Psoas muscle (tissue), 8 donors: ENCODE measurements around the gene OR10H3. TPM values are rescaled to one million over a fixed set of nuclear protein-coding genes. Genes with fewer than 3 reads are reported as not detected.

Source experiments
- ATAC-seq, 4 donors: fragments of 200-7000 bp; cut with Tn5 transposase; one replicate each; pipeline ENCODE4 v1.9.1; 2020; ENCODE audit warnings: moderate library complexity in 3 of 4, mild to moderate bottlenecking in 2 of 4
- DNase-seq, 2 donors: peaks; one replicate each; pipeline ENCODE4 v3.0.0-alpha.2; 2020
- H3K27ac ChIP-seq: fragments of 200-600 bp; one replicate; pipeline ENCODE4 v1.8.0; 2022
- H3K27me3 ChIP-seq, 3 donors: fragments of 200-600 bp in 1 of 3; one replicate each; pipeline versions ENCODE4 v1.6.1 to v1.8.0; 2013 to 2022; ENCODE audit warnings: low read length in 2 of 3, mild to moderate bottlenecking in 2 of 3, moderate library complexity in 1 of 3; ENCODE audit not compliant: insufficient read depth in 3 of 3
- H3K36me3 ChIP-seq, 2 donors: fragments of 200-600 bp in 1 of 2; one replicate each; pipeline versions ENCODE4 v1.6.1 to v1.8.0; 2013 to 2022; ENCODE audit warnings: low read depth in 1 of 2, mild to moderate bottlenecking in 1 of 2, moderate library complexity in 1 of 2; ENCODE audit not compliant: insufficient read depth in 1 of 2
- H3K4me1 ChIP-seq: fragments of 200-600 bp; one replicate; pipeline ENCODE4 v1.8.0; 2022
- H3K4me3 ChIP-seq: fragments of 200-600 bp; one replicate; pipeline ENCODE4 v1.8.0; 2022; ENCODE audit warnings: mild to moderate bottlenecking
- H3K9me3 ChIP-seq: fragments of 200-600 bp; one replicate; pipeline ENCODE4 v1.8.0; 2022
- CTCF ChIP-seq: fragments of 200-600 bp; IDR thresholded peaks from one replicate; pipeline ENCODE4 v1.8.0; 2022; ENCODE audit warnings: antibody characterized with exemption
- WGBS, 3 donors: extraction: QIAGEN DNeasy Blood & Tissue Kit; methylation state at CpG; one replicate each; pipeline versions ENCODE4 v1.1.6 to v1.1.7; 2013; 5-methylcytosine and 5-hydroxymethylcytosine counted together
- intact Hi-C, 2 donors: fragments of 100-400 bp; cut with DNase I; formaldehyde crosslinking; loops; one replicate each; pipeline versions ENCODE4 v1.11.0 to v1.14.2; 2022
- polyA plus RNA-seq, 3 donors: library from polyadenylated mRNA; stranded (reverse); fragments of 200-250 nt; gene quantifications; one replicate each; pipeline ENCODE4 v1.2.3, GENCODE V29; 2013
- total RNA-seq, 4 donors: library from RNA; stranded (reverse); fragmentation: NEBNext Ultra II Directional in 2 of 4; extraction: Animal tissue kit (Norgen Biotek cat#: 25700) in 2 of 4; gene quantifications; one replicate each; pipeline versions ENCODE4 v1.2.1 to v1.2.4, GENCODE V29; 2021 to 2023
- donor health status: healthy with polysubstance abuse.
- donor health status: DM: no; HTN: no; CAD: no; lungs with moderate emphysema.
- donor health status: Bipolar disorder and iron deficiency.
- donor health status: healthy.
- donor health status: DM: yes; HTN: yes; CAD: no.
- donor health status: DM: no; HTN: no; CAD: no.
- donor health status: DM: no; HTN: no; CAD: no.
- donor health status: DM: yes; HTN: yes; CAD: no.

The OR10H3 gene
- total and polyA plus RNA-seq, 7 donors = not detected

- no peaks in the 10 kb centered on the region for H3K36me3 ChIP-seq
- no peaks in the 10 kb centered on the region for H3K9me3 ChIP-seq
- DNase-seq = no peak
- intact Hi-C loops = no loop called here
- TF ChIP-seq CTCF = no peak
- 47 to 57% (median 54%) methylated on average over 3 of the region's 3 CpGs for WGBS, 3 donors
- H3K27ac ChIP-seq = no peak overlapping the region
- no peaks in the 10 kb centered on the region for H3K27me3 ChIP-seq
- ATAC-seq = no peak
- H3K4me1 ChIP-seq = no peaks in the 10 kb centered on the region
- H3K4me3 ChIP-seq = no peak overlapping the region
Observed at GRCh38 chr19:15714638-15715037, 23.1 kb upstream of the OR10H3 start.

GRCh38 chr19:15715642-15716041, 22.1 kb upstream of the OR10H3 start:
- H3K27me3 ChIP-seq = no peaks in the 10 kb centered on the region
- no peaks in the 10 kb centered on the region for H3K36me3 ChIP-seq
- WGBS, 3 donors = 81 to 84% (median 81%) methylated on average over 1 of the region's 1 CpG
- no peaks in the 10 kb centered on the region for H3K4me1 ChIP-seq
- DNase-seq (no peak), ATAC-seq (no peak)
- H3K27ac ChIP-seq = no peak overlapping the region
- TF ChIP-seq CTCF = no peak
- intact Hi-C loops = no loop called here
- H3K4me3 ChIP-seq = no peak overlapping the region
- H3K9me3 ChIP-seq = no peaks in the 10 kb centered on the region

- intact Hi-C loops = no loop called here
- H3K36me3 ChIP-seq = no peaks in the 10 kb centered on the region
- H3K4me3 ChIP-seq = no peak overlapping the region
- H3K9me3 ChIP-seq = no peaks in the 10 kb centered on the region
- 9 to 23% (median 21%) methylated on average over 6 of the region's 6 CpGs for WGBS, 3 donors
- ATAC-seq (no peak), DNase-seq (no peak)
- H3K27ac ChIP-seq = no peak overlapping the region
- no peaks in the 10 kb centered on the region for H3K4me1 ChIP-seq
- H3K27me3 ChIP-seq = peaks cover 0 to 1% (median 0%) of the 10 kb centered on the region in 3 donors
- TF ChIP-seq CTCF = no peak
Observed at GRCh38 chr19:15717809-15718208, 20.0 kb upstream of the OR10H3 start.

GRCh38 chr19:15721268-15721667, 16.5 kb upstream of the OR10H3 start:
- 74 to 82% (median 80%) methylated on average over 1 of the region's 1 CpG for WGBS, 3 donors
- Histone ChIP-seq H3K27ac (no peak overlapping the region), H3K9me3 (no peaks in the 10 kb centered on the region), H3K27me3 (peaks cover 0 to 8% (median 1%) of the 10 kb centered on the region in 3 donors), H3K36me3 (no peaks in the 10 kb centered on the region), H3K4me3 (no peak overlapping the region), H3K4me1 (no peaks in the 10 kb centered on the region)
- intact Hi-C loops = no loop called here
- ATAC-seq = no peak
- TF ChIP-seq CTCF = no peak
- no peak for DNase-seq

- ATAC-seq (no peak), DNase-seq (no peak)
- Histone ChIP-seq H3K4me3 (no peak overlapping the region), H3K9me3 (no peaks in the 10 kb centered on the region), H3K4me1 (no peaks in the 10 kb centered on the region), H3K36me3 (no peaks in the 10 kb centered on the region), H3K27ac (no peak overlapping the region), H3K27me3 (peaks cover 0 to 8% (median 1%) of the 10 kb centered on the region in 3 donors)
- intact Hi-C loops = no loop called here
- 17 to 24% (median 20%) methylated on average over 25 of the region's 25 CpGs for WGBS, 3 donors
- no peak for TF ChIP-seq CTCF
Observed at GRCh38 chr19:15722956-15723355, 14.8 kb upstream of the OR10H3 start.
